Activated naive CD8-positive, alpha-beta T cell treated with anti-CD3 and anti-CD28 coated beads for 36 hours (primary cell): ENCODE data around the gene B3GAT3. TPM values are rescaled to one million over a fixed set of nuclear protein-coding genes. Genes with fewer than 3 reads are reported as not detected.
A peak's percentile ranks its signal among the peaks of the same experiment; 100 is the strongest.

ENCODE experiments used
- DNase-seq: peaks from one replicate; pipeline ENCODE4 v3.0.0; 2021
- H3K27ac Mint-ChIP-seq: one replicate; pipeline ENCODE4 v1.8.0; 2022; ENCODE audit warnings: mild to moderate bottlenecking, moderate library complexity, mixed read lengths
- H3K27me3 Mint-ChIP-seq: one replicate; pipeline ENCODE4 v1.8.0; 2022; ENCODE audit warnings: mild to moderate bottlenecking, mixed read lengths
- H3K36me3 Mint-ChIP-seq: one replicate; pipeline ENCODE4 v1.8.0; 2021; ENCODE audit warnings: mild to moderate bottlenecking, mixed read lengths
- H3K4me1 Mint-ChIP-seq: one replicate; pipeline ENCODE4 v1.8.0; 2021; ENCODE audit warnings: mixed read lengths
- H3K4me3 Mint-ChIP-seq: one replicate; pipeline ENCODE4 v1.8.0; 2022; ENCODE audit warnings: mild to moderate bottlenecking, moderate library complexity, mixed read lengths
- H3K9me3 Mint-ChIP-seq: one replicate; pipeline ENCODE4 v1.8.0; 2022; ENCODE audit warnings: mixed read lengths
- total RNA-seq, 2 experiments: library from RNA; stranded (reverse); gene quantifications; one replicate each; pipeline ENCODE4 v1.2.3, GENCODE V29; 2021

Gene B3GAT3
- total RNA-seq, 2 experiments from 2014 or later, result 63.0 to 68.7 TPM

- peak overlapping the region; percentile 87 for H3K27ac Mint-ChIP-seq
- H3K4me3 Mint-ChIP-seq, result no peak overlapping the region
- no peaks in the 10 kb centered on the region for H3K27me3 Mint-ChIP-seq
- no peaks in the 10 kb centered on the region for H3K9me3 Mint-ChIP-seq
- peaks cover 36% of the 10 kb centered on the region for H3K4me1 Mint-ChIP-seq
- DNase-seq, result no peak
- H3K36me3 Mint-ChIP-seq, result peaks cover 35% of the 10 kb centered on the region
Observed at GRCh38 chr11:62613291-62613778, 8.5 kb downstream of the B3GAT3 start.

GRCh38 chr11:62612366-62613290 lies 9.2 kb downstream of the B3GAT3 start, which contains the start of the genes EML3 and ROM1:
EML3 (minus strand) TSS chr11:62612775; CDS start chr11:62612457, 318 bp downstream.
ROM1 (plus strand) TSS chr11:62613257; CDS start chr11:62613282, 25 bp downstream.
- Mint-ChIP-seq H3K27me3 (no peaks in the 10 kb centered on the region), H3K4me3 (peak within 1 kb of the TSS; percentile 90), H3K27ac (peak within 1 kb of the TSS; percentile 95), H3K36me3 (peaks cover 40% of the 10 kb centered on the region), H3K4me1 (peaks cover 41% of the 10 kb centered on the region), H3K9me3 (no peaks in the 10 kb centered on the region)
- peak; percentile 90 for DNase-seq

- Mint-ChIP-seq H3K27ac (peak overlapping the region; percentile 95), H3K4me1 (peaks cover 45% of the 10 kb centered on the region), H3K27me3 (no peaks in the 10 kb centered on the region), H3K9me3 (no peaks in the 10 kb centered on the region), H3K4me3 (peak overlapping the region; percentile 90), H3K36me3 (peaks cover 41% of the 10 kb centered on the region)
- DNase-seq, result peak; percentile 56
Observed at GRCh38 chr11:62611705-62612365, 10.0 kb downstream of the B3GAT3 start.

GRCh38 chr11:62610814-62611704 lies 10.7 kb downstream of the B3GAT3 start:
- Mint-ChIP-seq H3K4me1 (peaks cover 48% of the 10 kb centered on the region), H3K4me3 (peak overlapping the region; percentile 90), H3K36me3 (peaks cover 42% of the 10 kb centered on the region), H3K27me3 (no peaks in the 10 kb centered on the region), H3K27ac (peak overlapping the region; percentile 95), H3K9me3 (no peaks in the 10 kb centered on the region)
- DNase-seq, result no peak

GRCh38 chr11:62610403-62610802 lies 11.4 kb downstream of the B3GAT3 start:
- Mint-ChIP-seq H3K36me3 (peaks cover 43% of the 10 kb centered on the region), H3K4me3 (peak overlapping the region; percentile 90), H3K27ac (peak overlapping the region; percentile 95), H3K27me3 (no peaks in the 10 kb centered on the region), H3K4me1 (peaks cover 49% of the 10 kb centered on the region), H3K9me3 (no peaks in the 10 kb centered on the region)
- DNase-seq, result no peak

GRCh38 chr11:62608776-62609175 lies 13.0 kb downstream of the B3GAT3 start:
- Mint-ChIP-seq H3K27ac (no peak overlapping the region), H3K4me1 (peaks cover 42% of the 10 kb centered on the region), H3K9me3 (no peaks in the 10 kb centered on the region), H3K27me3 (no peaks in the 10 kb centered on the region), H3K4me3 (no peak overlapping the region), H3K36me3 (peaks cover 45% of the 10 kb centered on the region)
- no peak for DNase-seq

GRCh38 chr11:62607714-62608113 lies 14.1 kb downstream of the B3GAT3 start:
- H3K4me3 Mint-ChIP-seq, result no peak overlapping the region
- H3K4me1 Mint-ChIP-seq, result peaks cover 40% of the 10 kb centered on the region
- H3K27ac Mint-ChIP-seq, result peak overlapping the region; percentile 52

GRCh38 chr11:62605902-62606301 lies 15.9 kb downstream of the B3GAT3 start:
- Mint-ChIP-seq H3K9me3 (no peaks in the 10 kb centered on the region), H3K4me3 (no peak overlapping the region), H3K27me3 (no peaks in the 10 kb centered on the region), H3K27ac (no peak overlapping the region), H3K36me3 (peaks cover 50% of the 10 kb centered on the region), H3K4me1 (peaks cover 43% of the 10 kb centered on the region)
- DNase-seq, result no peak

More at GRCh38 chr11:62607714-62608113, 14.1 kb downstream of the B3GAT3 start:
- Mint-ChIP-seq H3K36me3 (peaks cover 53% of the 10 kb centered on the region), H3K27me3 (no peaks in the 10 kb centered on the region), H3K9me3 (no peaks in the 10 kb centered on the region)
- DNase-seq, result no peak

GRCh38 chr11:62605467-62605866 lies 16.3 kb downstream of the B3GAT3 start:
- no peaks in the 10 kb centered on the region for H3K27me3 Mint-ChIP-seq
- DNase-seq, result no peak
- H3K4me3 Mint-ChIP-seq, result no peak overlapping the region
- H3K36me3 Mint-ChIP-seq, result peaks cover 50% of the 10 kb centered on the region
- no peak overlapping the region for H3K27ac Mint-ChIP-seq
- H3K4me1 Mint-ChIP-seq, result peaks cover 40% of the 10 kb centered on the region
- H3K9me3 Mint-ChIP-seq, result no peaks in the 10 kb centered on the region

- Mint-ChIP-seq H3K4me1 (peaks cover 41% of the 10 kb centered on the region), H3K9me3 (no peaks in the 10 kb centered on the region), H3K4me3 (no peak overlapping the region), H3K36me3 (peaks cover 53% of the 10 kb centered on the region), H3K27ac (no peak overlapping the region), H3K27me3 (no peaks in the 10 kb centered on the region)
- no peak for DNase-seq
Observed at GRCh38 chr11:62604460-62605120, 17.2 kb downstream of the B3GAT3 start.

- H3K4me1 Mint-ChIP-seq, result peaks cover 43% of the 10 kb centered on the region
- DNase-seq, result no peak
- H3K27me3 Mint-ChIP-seq, result no peaks in the 10 kb centered on the region
- H3K4me3 Mint-ChIP-seq, result no peak overlapping the region
- no peak overlapping the region for H3K27ac Mint-ChIP-seq
- peaks cover 1% of the 10 kb centered on the region for H3K9me3 Mint-ChIP-seq
- H3K36me3 Mint-ChIP-seq, result peaks cover 55% of the 10 kb centered on the region
Observed at GRCh38 chr11:62603776-62604299, 17.9 kb downstream of the B3GAT3 start.

- Mint-ChIP-seq H3K9me3 (peaks cover 1% of the 10 kb centered on the region), H3K4me3 (no peak overlapping the region), H3K36me3 (peaks cover 58% of the 10 kb centered on the region), H3K27ac (peak overlapping the region; percentile 6), H3K27me3 (no peaks in the 10 kb centered on the region), H3K4me1 (peaks cover 45% of the 10 kb centered on the region)
- DNase-seq, result no peak
Observed at GRCh38 chr11:62603072-62603408, 18.7 kb downstream of the B3GAT3 start.

- peak overlapping the region; percentile 85 for H3K27ac Mint-ChIP-seq
- H3K27me3 Mint-ChIP-seq, result no peaks in the 10 kb centered on the region
- H3K36me3 Mint-ChIP-seq, result peaks cover 59% of the 10 kb centered on the region
- peaks cover 1% of the 10 kb centered on the region for H3K9me3 Mint-ChIP-seq
- DNase-seq, result no peak
- peak overlapping the region; percentile 71 for H3K4me3 Mint-ChIP-seq
- peaks cover 45% of the 10 kb centered on the region for H3K4me1 Mint-ChIP-seq
Observed at GRCh38 chr11:62602141-62603071, 19.4 kb downstream of the B3GAT3 start.
